ENCODE measurements around the gene GRK3. TPM values are rescaled to one million over a fixed set of nuclear protein-coding genes. Genes with fewer than 3 reads are reported as not detected.
A peak's percentile ranks its signal among the peaks of the same experiment; 100 is the strongest.
"Not testable (repeated sequence)": the region's sequence is repeated elsewhere in the genome, so short reads cannot be mapped to it uniquely, and the experiment has no call there.

The GRK3 gene
- total RNA-seq, 1 donor from 2014 or later, result 19.2 TPM

DNA sequence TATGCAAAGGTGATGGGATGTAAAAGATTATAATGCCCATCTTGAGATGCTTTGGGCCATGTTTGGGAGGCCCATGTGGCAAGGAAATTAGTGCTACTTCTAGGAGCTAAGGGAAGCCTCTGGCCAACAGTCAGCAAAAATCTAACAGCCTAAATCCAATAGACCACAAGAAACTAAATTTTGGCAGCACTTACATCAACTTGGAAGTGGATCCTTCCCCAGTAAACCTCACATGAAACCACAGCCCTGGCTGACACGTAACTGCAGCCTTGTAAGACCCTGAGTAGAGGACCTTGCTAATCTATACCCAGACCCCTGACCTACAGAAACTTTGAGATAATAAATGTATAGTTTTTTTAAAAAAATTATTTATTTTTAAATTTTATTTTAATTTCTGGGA is 13.1 kb upstream of the GRK3 start:
- no peak for DNase-seq

DNA sequence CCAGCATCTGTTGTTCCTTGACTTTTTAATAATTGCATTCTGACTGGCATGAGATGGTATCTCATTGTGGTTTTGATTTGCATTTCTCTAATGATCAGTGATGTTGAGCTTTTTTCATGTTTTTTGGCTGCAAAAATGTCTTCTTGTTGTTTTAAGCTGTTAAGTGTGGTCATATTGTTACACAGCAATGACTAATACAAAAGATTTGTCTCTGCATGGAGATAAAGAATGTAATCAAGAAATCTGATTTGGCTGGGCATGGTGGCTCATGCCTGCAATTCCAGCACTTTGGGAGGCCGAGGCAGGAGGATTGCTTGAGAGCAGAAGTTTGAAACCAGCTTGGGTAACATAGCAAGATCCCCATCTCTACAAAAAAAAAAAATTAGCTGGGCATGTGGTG is 12.1 kb upstream of the GRK3 start:
- DNase-seq, result not testable (repeated sequence)

DNA sequence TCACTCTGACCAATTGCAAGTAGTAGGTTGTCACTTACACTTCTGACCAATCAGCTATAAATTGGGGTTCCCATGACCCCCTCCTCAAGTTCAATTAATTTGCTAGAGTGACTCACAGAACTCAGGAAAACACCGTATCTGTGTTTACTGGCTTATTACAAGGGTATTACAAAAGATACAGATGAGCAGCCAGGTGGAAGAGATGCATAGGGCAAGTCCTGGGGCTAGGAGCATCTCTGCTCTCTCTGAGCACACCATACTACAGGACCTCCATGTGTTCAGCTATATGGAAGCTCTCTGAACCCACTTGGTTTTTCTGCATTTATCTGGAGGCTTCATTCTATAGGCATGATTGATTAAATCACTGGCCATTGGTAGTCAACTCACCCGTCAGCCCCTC is 11.3 kb upstream of the GRK3 start:
- no peak for DNase-seq

DNA sequence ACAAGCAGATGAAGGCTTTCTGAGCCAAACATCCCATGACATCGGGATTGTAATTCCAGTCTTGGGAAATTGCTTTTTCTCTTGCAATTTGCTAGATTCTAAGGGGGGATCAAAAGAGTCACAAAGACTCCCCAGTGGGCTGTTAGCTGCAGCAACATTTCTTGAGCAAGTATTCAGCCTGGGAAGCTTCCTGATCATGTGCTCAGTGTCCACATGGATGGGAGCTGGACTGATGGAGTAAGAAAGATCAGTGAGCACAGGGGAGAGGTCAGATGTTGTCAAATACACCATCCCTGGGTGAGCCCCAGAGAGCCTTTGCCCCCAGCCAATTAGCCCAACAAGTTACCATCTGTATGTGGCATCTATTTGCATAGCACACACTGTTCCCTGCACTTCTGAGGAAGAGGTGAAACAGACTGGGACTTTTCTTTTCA is 10.2 kb upstream of the GRK3 start:
- peak; percentile 17 for DNase-seq

DNA sequence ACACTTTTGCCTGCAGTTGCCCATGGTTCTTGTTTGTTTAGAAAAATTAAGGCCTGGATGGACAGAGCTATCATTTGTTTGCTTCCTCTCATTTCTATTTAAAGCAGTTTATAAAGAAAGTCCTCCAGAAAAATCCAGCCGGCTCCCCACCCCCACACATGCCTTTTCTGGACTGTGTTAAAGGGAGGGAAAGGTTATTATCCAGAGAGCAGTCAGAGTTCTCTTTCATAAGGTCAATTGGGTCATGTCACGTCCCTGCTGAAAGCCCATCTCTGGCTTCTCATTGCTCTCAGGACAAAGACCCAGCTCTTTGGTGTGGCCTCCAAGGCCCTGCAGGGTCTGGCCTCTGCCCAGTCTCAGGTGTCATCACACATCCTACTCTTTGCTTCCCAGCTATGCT is 9.8 kb upstream of the GRK3 start:
- DNase-seq, result no peak

DNA sequence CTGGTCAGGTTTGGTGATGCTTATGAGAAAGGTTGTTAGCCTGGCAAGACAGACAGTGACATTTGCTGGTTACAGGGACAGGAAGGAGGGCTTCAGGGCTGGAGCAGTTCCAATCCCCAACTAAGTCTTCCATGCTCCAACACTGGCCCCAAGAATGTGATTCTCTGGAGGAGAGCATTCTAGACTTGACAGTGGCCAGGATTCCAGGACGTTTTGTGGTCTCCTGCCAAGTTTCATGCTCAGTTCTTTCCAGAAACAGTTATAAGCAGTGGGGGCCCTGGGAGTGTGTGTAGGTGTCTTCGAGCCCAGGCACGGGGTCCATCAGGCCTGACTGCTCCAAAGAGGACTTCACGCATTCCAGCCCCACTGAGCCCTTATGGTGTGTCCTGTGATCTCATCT is 8.9 kb upstream of the GRK3 start:
- DNase-seq, result no peak

DNA sequence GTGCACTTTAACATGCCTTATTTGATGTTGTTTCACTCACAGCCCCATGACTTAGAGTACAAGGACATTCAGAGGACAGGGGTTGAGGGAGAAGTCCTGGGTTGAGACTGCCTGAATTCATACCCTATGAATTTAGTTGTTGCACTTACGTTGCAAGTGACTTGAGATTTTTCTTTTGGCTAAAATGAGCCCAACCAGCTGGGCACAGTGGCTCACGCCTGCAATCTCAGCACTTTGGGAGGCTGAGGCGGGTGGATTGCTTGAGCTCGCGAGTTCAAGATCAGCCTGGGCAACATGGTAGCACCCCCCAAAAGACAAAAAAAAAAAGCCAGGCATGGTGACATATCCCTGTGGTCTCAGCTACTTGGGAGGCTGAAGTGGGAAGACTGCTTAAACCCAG is 7.3 kb upstream of the GRK3 start:
- DNase-seq, result no peak

DNA sequence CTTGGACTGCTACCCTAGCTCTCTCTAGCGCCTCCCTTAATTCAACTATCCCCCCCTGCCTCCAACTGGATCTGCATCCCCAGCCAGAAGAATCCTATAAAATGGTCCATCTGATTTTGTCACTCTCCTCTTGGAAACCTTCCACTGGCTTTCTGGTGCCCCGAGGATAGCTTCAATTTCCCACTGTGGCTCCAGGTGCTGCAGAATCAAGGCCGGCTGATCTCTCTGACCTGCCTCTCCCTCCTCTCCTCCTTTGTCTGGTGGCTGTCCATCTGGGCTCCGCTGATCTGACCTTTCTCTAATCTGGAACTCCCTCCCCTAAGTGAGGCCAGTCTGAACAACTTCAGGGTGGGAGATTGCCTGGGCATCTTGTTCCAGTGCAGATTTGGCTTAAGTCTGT is 6.1 kb upstream of the GRK3 start:
- no peak for DNase-seq

DNA sequence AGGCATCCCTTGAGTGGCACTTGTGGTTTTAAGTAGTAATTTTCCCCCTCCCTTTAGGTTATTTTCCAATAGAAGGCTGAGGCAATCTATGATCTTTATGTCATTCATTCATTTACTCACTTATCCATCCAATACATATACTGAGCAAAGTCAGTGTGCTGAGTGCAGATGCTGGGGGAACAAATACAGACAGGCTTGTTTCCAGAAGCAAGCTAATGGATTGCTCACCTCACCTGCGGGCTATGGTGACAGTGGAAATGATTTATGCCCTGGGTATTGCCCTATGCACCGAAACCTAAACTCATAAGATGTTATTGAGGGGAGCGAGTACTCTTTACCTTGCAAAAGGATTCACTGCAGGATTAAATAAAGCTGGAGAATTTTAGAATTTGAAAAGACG is 4.6 kb upstream of the GRK3 start:
- DNase-seq, result not testable (repeated sequence)

DNA sequence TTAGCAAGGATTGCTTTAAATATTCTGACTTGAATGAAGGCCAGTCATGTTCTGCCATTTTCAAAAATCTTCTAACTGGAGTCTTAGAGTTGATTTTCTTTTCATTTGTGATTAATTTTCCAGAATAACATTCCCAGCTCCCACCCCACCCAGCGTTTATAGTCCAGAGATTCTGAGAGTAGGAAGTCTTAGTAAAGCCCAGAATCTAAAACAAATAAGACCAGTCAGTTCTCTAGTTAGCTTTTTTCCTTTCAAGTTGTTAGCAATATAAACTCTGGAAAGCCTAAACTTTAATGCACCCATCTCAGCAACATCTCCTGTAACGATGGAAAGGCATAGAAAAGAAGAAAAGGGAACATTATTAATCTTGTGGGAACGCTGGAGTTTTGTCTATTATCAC is 3.3 kb upstream of the GRK3 start:
- DNase-seq, result not testable (repeated sequence)

DNA sequence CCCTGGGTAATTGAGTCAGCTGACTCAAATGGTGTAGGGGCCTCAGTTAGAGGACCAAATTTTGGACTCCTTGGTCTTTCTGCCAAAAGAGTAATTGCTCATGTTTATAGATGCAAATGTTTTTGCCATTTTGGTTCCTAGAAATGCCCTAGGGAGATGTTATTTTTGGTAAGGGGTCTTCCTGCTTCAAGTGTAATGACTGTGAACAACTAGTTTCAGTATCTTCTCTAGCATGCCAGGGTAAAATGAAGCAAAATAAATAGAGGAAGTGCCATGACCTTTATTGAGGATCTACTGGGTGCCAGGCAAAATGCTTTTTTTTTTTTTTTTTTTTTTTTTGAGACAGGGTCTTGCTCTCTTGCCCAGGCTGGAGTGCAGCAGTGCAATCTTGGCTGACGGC is 2.5 kb upstream of the GRK3 start:
- DNase-seq, result not testable (repeated sequence)

DNA sequence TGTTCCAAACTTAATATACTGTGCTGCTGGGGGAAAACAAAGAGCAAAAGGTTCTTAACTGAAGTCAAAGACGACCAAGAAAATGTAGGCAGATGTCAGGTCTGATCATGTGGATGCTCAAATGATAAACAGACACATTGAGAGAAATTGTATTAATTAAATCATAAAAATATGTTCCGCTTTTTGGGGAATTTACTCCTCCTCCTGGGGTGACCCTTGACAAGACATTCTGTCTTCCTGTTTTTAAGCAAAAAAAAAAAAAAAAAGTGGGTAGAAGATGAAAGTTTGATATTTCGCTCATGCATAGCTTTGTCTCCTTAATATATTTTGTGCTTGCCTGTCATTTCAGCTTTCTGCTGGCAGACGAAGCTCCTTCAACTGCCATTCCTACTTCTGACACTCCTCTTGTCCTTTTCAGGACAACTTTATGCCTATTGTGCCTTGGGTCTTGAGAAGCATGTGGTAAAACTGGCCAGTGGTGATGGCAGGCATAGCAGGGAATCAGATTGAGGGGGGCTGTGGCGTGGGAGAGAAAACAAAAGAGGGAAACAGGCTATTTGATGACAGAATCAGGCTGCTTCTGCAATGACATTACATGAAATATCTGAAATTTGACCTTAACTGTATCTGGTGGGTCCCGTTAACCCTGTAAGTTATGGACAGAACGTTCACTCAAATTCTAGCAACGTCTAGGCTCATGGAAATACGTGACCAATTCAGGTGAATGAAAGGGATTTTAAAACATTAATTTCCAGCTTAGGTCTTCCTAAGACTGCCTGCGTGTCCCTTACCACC is 1.3 kb upstream of the GRK3 start:
- not testable (repeated sequence) for DNase-seq

DNA sequence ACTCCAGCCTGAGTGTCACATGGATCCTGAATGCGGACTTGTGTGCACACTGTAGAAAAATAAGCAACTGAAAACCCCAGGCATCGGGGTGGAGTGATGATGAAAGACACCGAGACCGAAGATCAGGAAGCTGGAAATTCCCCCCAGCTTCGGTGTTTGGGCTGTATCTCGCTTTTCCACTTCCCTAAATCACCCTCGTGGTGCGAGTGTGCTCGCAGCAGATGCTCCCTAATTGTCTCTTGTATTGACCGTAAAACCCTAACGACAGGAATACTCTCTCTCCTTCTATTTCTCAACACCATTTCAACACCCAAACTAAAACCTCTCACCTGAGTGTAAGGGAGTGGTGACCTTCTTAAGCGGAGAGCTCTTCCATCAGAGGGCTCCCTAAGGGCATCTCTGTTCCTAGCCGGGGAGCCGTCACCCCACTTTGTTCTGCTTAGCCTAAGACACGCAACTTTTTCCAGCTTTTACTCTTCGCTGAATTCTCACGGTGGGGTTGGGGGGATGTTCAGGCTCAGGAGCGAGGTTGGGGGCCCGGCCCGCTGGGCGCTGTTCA is 635 bp upstream of the GRK3 start:
- no peak for DNase-seq

DNA sequence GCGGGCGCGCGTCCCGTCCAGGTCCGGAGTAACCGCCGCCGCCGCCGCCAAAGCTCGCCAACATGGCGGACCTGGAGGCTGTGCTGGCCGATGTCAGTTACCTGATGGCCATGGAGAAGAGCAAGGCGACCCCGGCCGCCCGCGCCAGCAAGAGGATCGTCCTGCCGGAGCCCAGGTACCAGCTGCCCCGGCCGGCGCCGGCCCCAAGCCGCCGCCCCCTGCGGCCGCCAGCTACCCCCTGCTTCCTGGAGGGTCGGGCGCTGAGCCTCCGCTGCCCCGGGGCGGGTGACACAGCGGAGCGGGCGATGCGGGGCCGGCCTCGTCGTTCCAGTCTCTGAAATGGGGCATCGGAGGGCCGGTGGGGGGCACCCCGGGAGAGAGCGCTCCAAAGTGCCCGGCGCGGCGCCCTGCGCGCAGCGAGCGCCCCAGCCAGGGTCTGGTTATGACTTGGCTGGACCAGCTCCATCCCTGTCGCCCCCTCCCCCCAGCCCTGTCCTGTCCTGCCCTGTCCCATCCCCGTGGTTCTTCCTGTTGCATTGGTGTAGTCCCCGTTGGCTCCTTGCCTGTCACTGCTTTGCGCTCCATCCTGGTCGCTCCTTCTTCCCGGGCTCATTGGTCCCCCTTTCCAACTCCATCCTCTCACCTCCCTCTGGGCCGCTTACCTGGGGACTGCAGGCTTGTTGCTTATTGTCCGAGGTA is 653 bp downstream of the GRK3 start:
- no peak for DNase-seq

DNA sequence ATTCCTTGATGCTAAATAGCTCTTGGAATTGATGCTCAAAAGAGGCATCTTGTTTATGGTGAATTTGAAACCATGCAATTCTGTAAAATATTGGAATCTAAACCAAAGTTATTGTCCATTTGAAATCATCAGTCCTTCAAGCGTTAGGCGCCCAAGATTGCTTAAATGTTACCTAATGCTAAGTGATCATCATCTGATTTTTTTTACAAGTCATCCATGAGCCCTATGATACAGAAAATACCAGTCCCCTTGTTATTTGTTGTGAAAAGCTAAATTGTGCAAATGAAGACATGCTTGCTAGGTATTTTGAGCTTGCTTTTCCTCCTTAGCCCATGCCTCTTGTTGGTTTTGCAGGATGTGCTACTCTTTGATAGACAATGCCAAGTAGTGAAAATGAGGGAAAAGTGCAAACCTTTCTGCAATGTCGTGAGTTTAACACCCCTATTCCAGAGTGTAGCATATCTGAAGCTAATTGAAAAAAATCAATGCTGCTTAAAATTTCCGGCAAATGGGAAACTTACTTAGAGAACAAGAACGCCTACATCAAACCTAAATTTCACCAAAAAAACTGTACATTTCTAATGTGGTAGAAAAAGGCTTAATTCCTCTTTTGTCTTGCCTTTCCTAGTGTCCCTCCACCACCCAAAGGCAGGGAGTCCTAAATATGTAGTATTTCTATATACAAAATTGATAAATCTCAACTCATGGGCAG is 1.9 kb downstream of the GRK3 start:
- no peak for DNase-seq

DNA sequence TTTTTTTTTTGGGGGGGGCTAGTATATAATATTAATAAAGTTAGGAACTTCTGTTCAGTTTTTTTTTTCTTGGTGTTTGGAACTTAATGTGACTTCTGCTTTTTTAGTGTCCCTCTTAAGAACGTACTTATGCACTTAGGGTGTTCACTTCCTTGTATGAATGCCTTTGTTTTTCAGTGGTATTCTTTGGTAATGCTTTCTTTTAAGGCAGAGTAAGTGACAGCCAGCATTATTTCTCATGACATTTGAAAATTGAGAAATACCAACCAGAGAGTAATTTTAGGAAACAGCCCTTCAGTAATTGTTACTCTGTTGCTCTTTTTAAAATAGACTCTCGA is 2.4 kb downstream of the GRK3 start:
- no peak for DNase-seq

DNA sequence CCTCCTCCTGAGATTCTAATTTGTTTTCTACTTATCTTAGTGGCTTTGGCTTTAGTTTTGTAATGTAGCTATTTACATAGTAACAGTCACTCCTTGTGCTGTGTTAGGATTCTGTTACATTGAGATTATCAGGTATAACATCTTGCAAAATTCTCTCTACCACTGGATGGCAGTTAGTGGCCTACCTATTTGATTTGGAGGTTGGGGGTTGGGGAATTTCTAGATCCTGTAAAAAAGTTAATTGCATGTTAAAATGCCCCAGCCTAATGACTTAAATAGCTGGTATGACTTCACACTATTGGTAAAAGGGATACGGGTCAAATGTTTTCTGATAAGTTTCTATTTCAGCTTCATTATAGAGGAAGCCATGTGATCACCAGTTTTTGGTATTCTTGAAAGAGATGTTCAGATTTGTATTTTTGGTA is 2.8 kb downstream of the GRK3 start:
- DNase-seq, result no peak

DNA sequence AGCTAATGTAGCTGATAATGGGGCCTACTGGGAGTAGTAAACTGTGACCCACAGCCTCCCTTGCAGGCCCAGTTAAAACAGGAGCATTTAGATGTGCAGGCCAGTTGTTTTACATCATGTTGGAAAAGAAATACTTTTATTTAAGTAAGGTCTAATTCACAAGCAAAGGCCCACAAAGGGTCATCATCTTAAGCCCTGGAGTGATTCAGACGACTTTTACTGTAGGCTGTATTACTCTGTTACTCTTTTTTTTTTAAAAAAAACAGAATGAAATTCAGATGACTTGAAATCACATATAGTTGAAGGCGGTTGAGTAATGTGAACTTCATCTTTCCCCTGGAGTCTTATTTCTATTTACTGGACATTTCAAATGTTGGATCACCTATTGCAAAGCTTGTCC is 3.6 kb downstream of the GRK3 start:
- not testable (repeated sequence) for DNase-seq

DNA sequence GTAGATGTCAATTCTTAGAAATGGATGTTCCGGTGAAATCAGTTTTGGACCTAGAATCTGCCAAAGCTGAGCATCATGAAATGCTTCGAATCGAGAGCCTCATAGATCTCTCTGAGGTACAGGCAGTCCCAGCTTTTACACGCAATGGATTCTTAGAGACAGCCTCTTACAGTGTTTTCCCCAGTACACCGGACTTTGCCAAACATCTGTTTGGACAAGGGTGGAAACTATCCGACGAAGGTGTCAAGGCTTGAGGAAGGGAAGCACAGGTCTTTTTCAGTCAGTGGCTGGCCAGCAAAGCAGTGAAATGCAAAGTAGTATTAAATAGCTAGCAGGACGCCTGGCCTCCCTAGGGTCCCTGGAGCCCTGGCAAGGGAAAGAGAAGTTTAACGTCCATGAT is 4.9 kb downstream of the GRK3 start:
- no peak for DNase-seq

DNA sequence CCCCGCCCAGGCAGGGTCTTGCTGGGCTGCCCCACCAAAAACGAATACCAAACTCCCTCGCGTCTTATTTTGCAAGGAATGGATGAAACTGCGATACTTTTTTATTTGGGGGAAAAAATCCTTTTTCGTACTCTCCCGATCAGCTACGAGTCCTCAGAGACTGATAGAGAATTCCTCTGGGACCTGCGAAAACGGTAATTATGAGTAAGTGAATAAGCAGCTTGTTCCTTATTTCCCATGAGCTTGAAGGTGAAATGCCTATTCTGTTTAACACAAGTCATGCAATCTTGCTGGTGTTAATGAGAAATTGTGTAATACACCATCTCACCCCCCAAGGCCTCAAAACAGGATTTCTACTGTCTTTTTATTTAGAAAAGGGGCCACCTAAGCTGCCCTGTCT is 5.5 kb downstream of the GRK3 start:
- DNase-seq, result no peak

DNA sequence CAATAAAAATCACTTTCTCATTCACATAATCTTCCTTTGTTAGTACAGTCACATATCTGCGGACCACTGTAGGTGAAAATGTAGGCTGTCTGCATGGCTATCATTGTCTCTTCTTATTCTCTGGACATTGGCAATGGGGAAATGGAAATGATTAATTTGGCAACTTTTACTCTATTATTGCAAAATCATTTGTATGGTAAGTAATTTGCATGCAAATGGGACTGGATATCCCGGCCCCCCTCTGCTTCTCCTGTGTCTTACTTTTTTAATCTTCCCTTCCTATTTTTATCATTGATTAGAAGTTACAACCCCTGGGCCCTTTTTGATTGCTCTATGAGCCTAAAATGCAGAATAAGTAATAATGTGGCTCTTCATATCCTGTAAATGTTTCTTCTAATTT is 6.0 kb downstream of the GRK3 start:
- DNase-seq, result no peak

DNA sequence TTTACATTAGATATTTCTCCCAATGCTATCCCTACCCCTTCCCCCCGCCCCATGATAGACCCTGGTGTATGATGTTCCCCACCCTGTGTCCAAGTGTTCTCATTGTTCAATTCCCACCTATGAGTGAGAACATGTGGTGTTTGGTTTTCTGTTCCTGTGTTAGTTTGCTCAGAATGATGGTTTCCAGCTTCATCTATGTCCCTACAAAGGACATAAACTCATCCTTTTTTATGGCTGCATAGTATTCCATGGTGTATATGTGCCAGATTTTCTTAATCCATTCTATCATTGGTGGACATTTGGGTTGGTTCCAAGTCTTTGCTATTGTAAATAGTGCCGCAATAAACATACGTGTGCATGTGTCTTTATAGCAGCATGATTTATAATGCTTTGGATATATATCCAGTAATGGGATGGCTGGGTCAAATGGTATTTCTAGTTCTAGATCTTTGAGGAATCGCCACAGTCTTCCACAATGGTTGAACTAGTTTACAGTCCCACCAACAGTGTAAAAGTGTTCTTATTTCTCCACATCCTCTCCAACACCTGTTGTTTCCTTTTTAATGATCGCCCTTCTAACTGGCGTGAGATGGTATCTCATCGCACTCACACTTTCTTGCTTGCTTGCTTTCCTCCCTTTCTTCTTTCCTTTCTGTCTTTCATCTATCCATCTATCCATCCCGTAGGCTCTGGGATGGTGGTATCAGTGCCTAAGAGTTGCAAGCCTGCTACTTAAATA is 7.7 kb downstream of the GRK3 start:
- not testable (repeated sequence) for DNase-seq
